Measurements from ENCODE around the gene CLSTN2.

The CLSTN2 gene

GRCh38 chr3:140277886-140278285 is 342.9 kb downstream of the CLSTN2 start:
- H3K4me3 ChIP-seq (ENCODE audit: low read depth, low read length) = no peak overlapping the region
- DNase-seq (ENCODE audit: low read depth, low spot score) = no peak
- CTCF ChIA-PET = no interaction called here
- TF ChIP-seq CTCF (IDR thresholded peaks at IDR 0.05; ENCODE audit: insufficient read depth, low read length, missing control alignments) = no peak
- POLR2A ChIA-PET = no interaction called here

GRCh38 chr3:140284372-140284771 is 349.4 kb downstream of the CLSTN2 start:
- ChIA-PET CTCF (no interaction called here), POLR2A (no interaction called here)
- no peak overlapping the region for H3K4me3 ChIP-seq (ENCODE audit: low read depth, low read length)
- TF ChIP-seq CTCF (IDR thresholded peaks at IDR 0.05; ENCODE audit: insufficient read depth, low read length, missing control alignments) = no peak
- no peak for DNase-seq (ENCODE audit: low read depth, low spot score)

GRCh38 chr3:140285380-140285779 is 350.4 kb downstream of the CLSTN2 start:
- no peak for TF ChIP-seq CTCF (IDR thresholded peaks at IDR 0.05; ENCODE audit: insufficient read depth, low read length, missing control alignments)
- no peak overlapping the region for H3K4me3 ChIP-seq (ENCODE audit: low read depth, low read length)
- POLR2A ChIA-PET = no interaction called here
- CTCF ChIA-PET = no interaction called here
- no peak for DNase-seq (ENCODE audit: low read depth, low spot score)

GRCh38 chr3:140288595-140288994 is 353.6 kb downstream of the CLSTN2 start:
- no peak overlapping the region for H3K4me3 ChIP-seq (ENCODE audit: low read depth, low read length)
- DNase-seq (ENCODE audit: low read depth, low spot score) = no peak
- ChIA-PET POLR2A (no interaction called here), CTCF (no interaction called here)
- TF ChIP-seq CTCF (IDR thresholded peaks at IDR 0.05; ENCODE audit: insufficient read depth, low read length, missing control alignments) = no peak

GRCh38 chr3:140290105-140290504 is 355.1 kb downstream of the CLSTN2 start:
- POLR2A ChIA-PET = no interaction called here
- CTCF ChIA-PET = no interaction called here

GRCh38 chr3:140292170-140292569 is 357.2 kb downstream of the CLSTN2 start:
- no peak overlapping the region for H3K4me3 ChIP-seq (ENCODE audit: low read depth, low read length)
- CTCF ChIA-PET = no interaction called here
- no peak for TF ChIP-seq CTCF (IDR thresholded peaks at IDR 0.05; ENCODE audit: insufficient read depth, low read length, missing control alignments)
- POLR2A ChIA-PET = no interaction called here
- no peak for DNase-seq (ENCODE audit: low read depth, low spot score)

More at GRCh38 chr3:140290105-140290504, 355.1 kb downstream of the CLSTN2 start:
- H3K4me3 ChIP-seq (ENCODE audit: low read depth, low read length) = no peak overlapping the region
- DNase-seq (ENCODE audit: low read depth, low spot score) = no peak
- TF ChIP-seq CTCF (IDR thresholded peaks at IDR 0.05; ENCODE audit: insufficient read depth, low read length, missing control alignments) = no peak

Measured in AG04449 (cell line).